SK-N-MC (cell line): ENCODE data around the gene NPPB.

ENCODE experiments used
- EZH2 ChIP-seq: fragments of 200-600 bp; sonication (generic); IDR thresholded peaks from one replicate; pipeline ENCODE4 v1.6.1; 2017; ENCODE audit warnings: antibody characterized with exemption
- POLR2AphosphoS5 ChIP-seq: IDR thresholded peaks from 2 replicates; pipeline ENCODE4 v1.6.1; 2012; ENCODE audit warnings: mild to moderate bottlenecking, low read depth, low read length, borderline replicate concordance

GRCh38 chr1:11886986-11887665, 28.4 kb upstream of the NPPB start:
- no peak for TF ChIP-seq POLR2AphosphoS5
- TF ChIP-seq EZH2, result no peak
